Gastroesophageal sphincter (tissue), 4 donors: Measurements from ENCODE around the gene ARFIP2. TPM values are rescaled to one million over a fixed set of nuclear protein-coding genes. Genes with fewer than 3 reads are reported as not detected.

Experiments used
- ATAC-seq: fragments of 150-250 bp; one replicate; pipeline ENCODE4 v1.9.1; 2016; ENCODE audit warnings: mild to moderate bottlenecking, moderate library complexity
- H3K27ac ChIP-seq, 4 donors: fragments of 200-600 bp; sonication (generic) in 3 of 4; 1 replicate in 3 of 4; 2 replicates in 1 of 4; pipeline ENCODE4 v1.5.1; 2016 to 2019
- H3K27me3 ChIP-seq: fragments of 200-600 bp; sonication (generic); one replicate; pipeline ENCODE4 v1.5.1; 2019
- H3K36me3 ChIP-seq, 2 donors: fragments of 200-600 bp; sonication (generic); one replicate each; pipeline ENCODE4 v1.5.1; 2019; ENCODE audit warnings: control low read depth in 1 of 2
- H3K4me1 ChIP-seq, 3 donors: fragments of 200-600 bp; sonication (generic); 1 replicate in 2 of 3; 2 replicates in 1 of 3; pipeline ENCODE4 v1.5.1; 2016 to 2019; ENCODE audit warnings: control low read depth in 2 of 3
- H3K4me3 ChIP-seq, 2 donors: fragments of 200-600 bp; sonication (generic); one replicate each; pipeline ENCODE4 v1.5.1; 2019; ENCODE audit warnings: mild to moderate bottlenecking in 1 of 2, moderate library complexity in 1 of 2
- H3K9me3 ChIP-seq, 3 donors: fragments of 200-600 bp; sonication (generic); one replicate each; pipeline ENCODE4 v1.5.1; 2017 to 2019; ENCODE audit warnings: control low read depth in 2 of 3
- CTCF ChIP-seq, 4 experiments: fragments of 200-600 bp in 2 of 4; fragments of 450-650 bp in 2 of 4; sonication (generic) in 1 of 4; IDR thresholded peaks; one replicate each; pipeline ENCODE4 v1.5.1; 2017 to 2019; ENCODE audit warnings: antibody characterized with exemption in 4 of 4, mild to moderate bottlenecking in 2 of 4, moderate library complexity in 2 of 4
- EP300 ChIP-seq: sonication (generic); formaldehyde crosslinking; IDR thresholded peaks from one replicate; pipeline ENCODE4 v1.6.1; 2017; ENCODE audit warnings: antibody characterized with exemption, mild to moderate bottlenecking
- POLR2A ChIP-seq, 2 donors: fragments of 450-650 bp; IDR thresholded peaks; one replicate each; pipeline ENCODE4 v1.6.1; 2017; ENCODE audit warnings: antibody characterized with exemption in 2 of 2, mild to moderate bottlenecking in 2 of 2, moderate library complexity in 1 of 2
- POLR2AphosphoS5 ChIP-seq: sonication (generic); formaldehyde crosslinking; IDR thresholded peaks from one replicate; pipeline ENCODE4 v1.6.1; 2017; ENCODE audit warnings: antibody characterized with exemption
- total RNA-seq, 4 donors: library from RNA; depleted of rRNA; stranded (reverse); fragments of >200 nt; gene quantifications; one replicate each; pipeline ENCODE4 v1.1.0, GENCODE V29; 2016

ARFIP2 gene
- total RNA-seq, 4 donors from 2014 or later, result 35.7 to 55.1 (median 51.2) TPM

- Histone ChIP-seq H3K27ac (no peak overlapping the region), H3K4me1 (no peaks in the 10 kb centered on the region), H3K9me3 (no peaks in the 10 kb centered on the region), H3K27me3 (no peaks in the 10 kb centered on the region), H3K4me3 (no peak overlapping the region), H3K36me3 (no peaks in the 10 kb centered on the region)
- TF ChIP-seq CTCF (IDR thresholded peaks at IDR 0.05), result no peak
- no peak for TF ChIP-seq POLR2AphosphoS5
- TF ChIP-seq POLR2A (IDR thresholded peaks at IDR 0.05), result no peak
- TF ChIP-seq EP300, result no peak
- ATAC-seq, result no peak
These were observed 53.6 kb downstream of the ARFIP2 start for GRCh38 chr11:6427516-6427915.

Other genes starting within 250 kb of the ARFIP2 start
- gene FHIP1B, start 246.7 kb downstream of the ARFIP2 start, total RNA-seq, result 10 to 100 TPM; 13.0 to 50.4 (median 20.0) TPM
- under 1 TPM in 1 of 4 donors, not detected in 3; 0.73 TPM for gene CNGA4, start 242.2 kb downstream of the ARFIP2 start, total RNA-seq
- under 1 TPM in 2 of 4 donors, not detected in 2; 0.16 to 0.22 TPM for gene CCKBR, start 221.5 kb downstream of the ARFIP2 start, total RNA-seq
- 100 to 1,000 TPM; 164 to 313 (median 211) TPM for gene CAVIN3, start 160.8 kb downstream of the ARFIP2 start, total RNA-seq
- gene SMPD1, start 90.9 kb downstream of the ARFIP2 start, total RNA-seq, result 10 to 100 TPM; 26.6 to 37.8 (median 33.5) TPM
- 100 to 1,000 TPM in 1 of 4 donors, 10 to 100 TPM in 3; 55.9 to 149 (median 73.1) TPM for gene APBB1, start 62.2 kb downstream of the ARFIP2 start, total RNA-seq
- gene HPX, start 40.3 kb downstream of the ARFIP2 start, total RNA-seq, result 1 to 10 TPM in 1 of 4 donors, under 1 TPM in 1, not detected in 2; 0.31 to 3.6 TPM
- gene TRIM3, start 7.4 kb downstream of the ARFIP2 start, total RNA-seq, result 10 to 100 TPM; 19.9 to 31.7 (median 23.7) TPM
- 10 to 100 TPM; 37.3 to 69.0 (median 47.0) TPM for gene TIMM10B, start 170 bp upstream of the ARFIP2 start, total RNA-seq
- 10 to 100 TPM in 2 of 4 donors, 1 to 10 TPM in 2; 2.9 to 20.9 (median 9.8) TPM for gene DNHD1, start 15.9 kb upstream of the ARFIP2 start, total RNA-seq
- gene RRP8, start 122.3 kb upstream of the ARFIP2 start, total RNA-seq, result 10 to 100 TPM; 25.7 to 32.4 (median 28.1) TPM
- 100 to 1,000 TPM; 395 to 658 (median 466) TPM for gene ILK, start 122.4 kb upstream of the ARFIP2 start, total RNA-seq
- gene TAF10, start 130.9 kb upstream of the ARFIP2 start, total RNA-seq, result 10 to 100 TPM; 21.7 to 41.1 (median 35.4) TPM
- gene TPP1, start 138.1 kb upstream of the ARFIP2 start, total RNA-seq, result 10 to 100 TPM; 67.6 to 84.4 (median 76.9) TPM
- 10 to 100 TPM; 22.2 to 59.8 (median 37.8) TPM for gene DCHS1, start 174.5 kb upstream of the ARFIP2 start, total RNA-seq
- 10 to 100 TPM; 12.6 to 35.0 (median 18.6) TPM for gene MRPL17, start 202.0 kb upstream of the ARFIP2 start, total RNA-seq